COR-L47 (cell line): Measurements from ENCODE around the gene GALNT8.

Source experiments
- DNase-seq: peaks from one replicate; lab custom pipeline; 2025; lab: John Stamatoyannopoulos, UW

Gene GALNT8

GRCh38 chr12:4796694-4797482, 76.7 kb downstream of the GALNT8 start:
- no peak for DNase-seq

- DNase-seq: no peak
These were observed 80.4 kb downstream of the GALNT8 start for GRCh38 chr12:4800555-4800954.

- no peak for DNase-seq
These were observed 82.6 kb downstream of the GALNT8 start for GRCh38 chr12:4802841-4803240.

GRCh38 chr12:4806439-4807115, 86.4 kb downstream of the GALNT8 start:
- no peak for DNase-seq

- no peak for DNase-seq
These were observed 87.0 kb downstream of the GALNT8 start for GRCh38 chr12:4807116-4807783.

GRCh38 chr12:4807813-4808212, 87.6 kb downstream of the GALNT8 start:
- no peak for DNase-seq

GRCh38 chr12:4809013-4809448, 88.8 kb downstream of the GALNT8 start:
- peak; percentile 56 for DNase-seq

- no peak for DNase-seq
These were observed 89.4 kb downstream of the GALNT8 start for GRCh38 chr12:4809449-4810218.

- DNase-seq: no peak
These were observed 90.0 kb downstream of the GALNT8 start for GRCh38 chr12:4810219-4810671.

- no peak for DNase-seq
These were observed 92.6 kb downstream of the GALNT8 start for GRCh38 chr12:4812624-4813327.

- peak; percentile 60 for DNase-seq
These were observed 93.5 kb downstream of the GALNT8 start for GRCh38 chr12:4813741-4814140.

GRCh38 chr12:4814485-4814884, 94.3 kb downstream of the GALNT8 start:
- no peak for DNase-seq

GRCh38 chr12:4816744-4817525, 96.7 kb downstream of the GALNT8 start:
- no peak for DNase-seq

- peak; percentile 67 for DNase-seq
These were observed 97.7 kb downstream of the GALNT8 start for GRCh38 chr12:4817880-4818279.

- DNase-seq: no peak
These were observed 99.5 kb downstream of the GALNT8 start for GRCh38 chr12:4819654-4820053.

- no peak for DNase-seq
These were observed 100.8 kb downstream of the GALNT8 start for GRCh38 chr12:4820971-4821370.
